ENCODE data around the gene ATG7. TPM values are rescaled to one million over a fixed set of nuclear protein-coding genes. Genes with fewer than 3 reads are reported as not detected.

The ATG7 gene
- total RNA-seq, 1 donor from 2014 or later, result 45.2 TPM

DNA sequence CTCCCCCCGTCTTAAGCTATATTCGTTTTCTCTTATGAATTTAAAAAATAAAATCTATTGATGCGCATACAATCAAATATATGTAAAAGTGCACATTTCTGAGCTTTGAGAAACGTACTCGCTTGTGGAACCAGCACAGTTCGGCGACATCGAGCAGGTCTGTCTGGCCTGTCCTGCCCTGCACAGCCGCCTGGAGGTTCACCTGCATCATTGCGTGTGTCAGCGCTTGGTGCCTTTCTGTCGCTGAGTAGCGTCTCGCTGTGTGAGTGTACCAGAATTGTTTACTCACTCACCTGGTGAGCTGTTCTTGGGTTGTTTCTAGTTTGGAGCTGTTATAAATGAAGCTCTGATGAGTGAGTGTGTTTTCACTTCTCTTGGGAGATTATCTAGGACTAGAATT is 267.5 kb downstream of the ATG7 start:
- H3K27ac Mint-ChIP-seq, result no peak overlapping the region
- H3K9me3 Mint-ChIP-seq, result no peaks in the 10 kb centered on the region
- H3K27me3 Mint-ChIP-seq (ENCODE audit: low read depth), result no peaks in the 10 kb centered on the region
- H3K36me3 Mint-ChIP-seq (ENCODE audit: low read depth), result no peaks in the 10 kb centered on the region
- DNase-seq (ENCODE audit: low spot score), result no peak
- intact Hi-C loops (cut with micrococcal nuclease), result no loop called here
- H3K4me1 Mint-ChIP-seq (ENCODE audit: low read depth), result no peaks in the 10 kb centered on the region
- no peak overlapping the region for H3K4me3 Mint-ChIP-seq (ENCODE audit: low read depth)

DNA sequence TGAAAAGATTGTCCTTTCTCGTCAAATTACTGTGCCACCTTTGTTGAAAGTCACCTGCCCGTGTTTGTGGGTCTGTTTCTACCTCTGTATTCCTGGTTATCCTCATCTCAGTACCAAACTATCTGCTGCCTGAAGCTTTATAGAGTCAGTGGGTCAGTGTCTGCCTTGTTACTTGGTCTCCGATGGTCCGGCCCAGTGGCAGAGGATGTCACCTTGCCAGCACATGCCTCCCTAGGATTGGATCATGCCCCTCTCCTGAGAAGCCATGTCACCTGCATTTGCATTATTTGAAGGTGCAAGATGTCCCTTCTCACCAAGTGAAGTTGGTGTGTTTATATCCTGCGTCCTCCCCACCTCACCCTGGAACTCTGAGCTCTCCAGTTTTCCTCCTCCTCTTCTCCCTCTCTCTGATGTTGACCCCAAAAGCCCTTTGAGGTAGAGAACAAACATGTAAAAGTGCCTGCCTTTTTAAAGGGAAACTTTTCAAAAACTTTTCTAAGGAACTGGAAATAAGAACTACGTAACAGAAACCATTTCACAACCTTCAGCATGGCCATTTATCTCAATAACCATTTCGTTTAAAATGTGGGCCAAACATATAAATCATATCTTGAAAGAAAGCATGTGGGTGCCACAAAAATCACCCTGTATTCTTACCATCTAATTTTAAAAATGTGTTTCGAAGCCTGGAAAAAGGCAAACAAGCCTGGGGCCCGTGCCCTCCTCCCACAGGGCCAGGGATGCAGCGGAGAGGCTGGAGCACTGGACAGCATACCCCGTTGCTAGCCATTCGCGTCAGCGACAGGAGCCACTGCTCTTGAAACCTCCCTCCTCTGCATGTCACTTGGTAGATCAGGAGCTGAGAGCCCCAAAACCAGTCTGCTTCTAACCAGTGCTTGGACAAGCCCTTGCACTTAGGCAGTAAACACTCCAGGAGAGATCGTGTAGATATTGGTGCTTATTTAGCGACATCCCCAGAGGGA is 269.4 kb downstream of the ATG7 start:
- no peaks in the 10 kb centered on the region for H3K4me1 Mint-ChIP-seq (ENCODE audit: low read depth)
- H3K4me3 Mint-ChIP-seq (ENCODE audit: low read depth), result no peak overlapping the region
- H3K36me3 Mint-ChIP-seq (ENCODE audit: low read depth), result no peaks in the 10 kb centered on the region
- H3K27ac Mint-ChIP-seq, result no peak overlapping the region
- intact Hi-C loops (cut with micrococcal nuclease), result no loop called here
- no peak for DNase-seq (ENCODE audit: low spot score)
- H3K9me3 Mint-ChIP-seq, result no peaks in the 10 kb centered on the region
- H3K27me3 Mint-ChIP-seq (ENCODE audit: low read depth), result no peaks in the 10 kb centered on the region

DNA sequence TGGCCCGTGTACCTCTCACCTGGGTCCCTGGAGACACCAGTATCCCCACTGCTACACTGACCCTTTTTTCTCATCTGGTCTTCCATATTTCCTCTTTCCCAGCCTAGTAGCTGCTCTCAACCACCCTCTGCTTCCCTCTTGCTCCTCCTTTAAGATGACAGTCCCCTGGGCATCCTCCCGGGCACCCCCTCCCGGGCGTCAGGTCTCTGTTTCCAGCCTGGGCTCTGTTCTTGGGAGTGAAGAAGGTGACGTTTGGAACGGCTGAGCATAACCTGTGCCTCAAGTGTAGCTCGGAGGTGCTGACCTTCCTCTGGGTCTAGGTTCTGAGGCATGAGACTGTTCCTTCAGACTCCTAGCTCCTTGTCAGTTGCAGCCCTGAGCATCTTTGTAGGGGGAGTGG is 270.4 kb downstream of the ATG7 start:
- no peak for DNase-seq (ENCODE audit: low spot score)
- Mint-ChIP-seq H3K27ac (no peak overlapping the region), H3K4me1 (ENCODE audit: low read depth) (no peaks in the 10 kb centered on the region), H3K4me3 (ENCODE audit: low read depth) (no peak overlapping the region), H3K27me3 (ENCODE audit: low read depth) (no peaks in the 10 kb centered on the region), H3K36me3 (ENCODE audit: low read depth) (peaks cover 9% of the 10 kb centered on the region), H3K9me3 (peaks cover 4% of the 10 kb centered on the region)
- intact Hi-C loops (cut with micrococcal nuclease), result no loop called here

DNA sequence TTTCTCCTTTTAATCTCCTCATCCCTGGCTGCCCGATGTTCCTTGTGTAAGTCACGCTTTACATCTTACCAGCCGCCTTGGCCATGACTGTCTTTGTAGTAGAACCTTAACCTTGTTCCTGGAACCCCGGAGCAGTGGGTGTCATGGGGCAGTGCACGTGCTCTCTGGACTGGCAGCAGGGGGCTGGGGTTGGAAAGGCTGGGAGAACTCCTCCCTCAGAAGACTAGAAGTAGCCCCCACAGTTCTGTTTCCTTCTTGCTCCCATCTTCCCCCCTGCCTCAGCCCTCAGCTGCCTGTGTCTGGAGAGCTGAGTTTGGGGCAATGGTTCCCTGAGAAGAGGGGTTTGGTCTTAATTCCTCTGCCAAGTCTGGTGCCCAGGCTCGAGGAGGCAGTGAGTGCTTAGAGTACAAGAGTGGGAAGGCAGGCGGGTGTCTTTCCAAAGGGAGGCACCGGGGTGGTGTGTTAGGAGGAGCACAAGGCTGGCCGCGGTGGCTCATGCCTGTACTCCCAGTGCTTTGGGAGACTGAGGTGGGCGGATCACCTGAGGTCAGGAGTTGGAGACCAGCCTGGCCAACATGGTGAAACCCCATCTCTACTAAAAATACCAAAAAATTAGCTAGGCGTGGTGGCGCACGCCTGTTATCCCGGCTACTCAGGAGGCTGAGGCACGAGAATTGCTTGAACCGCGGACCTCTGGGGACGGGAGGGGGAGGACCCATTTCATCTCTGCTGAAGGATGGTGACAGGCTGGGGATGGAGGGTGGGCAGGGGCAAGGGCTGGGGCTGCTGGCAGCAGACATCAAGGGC is 271.1 kb downstream of the ATG7 start:
- Mint-ChIP-seq H3K27ac (no peak overlapping the region), H3K36me3 (ENCODE audit: low read depth) (peaks cover 12% of the 10 kb centered on the region), H3K4me1 (ENCODE audit: low read depth) (no peaks in the 10 kb centered on the region), H3K9me3 (peaks cover 7% of the 10 kb centered on the region), H3K27me3 (ENCODE audit: low read depth) (no peaks in the 10 kb centered on the region), H3K4me3 (ENCODE audit: low read depth) (no peak overlapping the region)
- intact Hi-C loops (cut with micrococcal nuclease), result no loop called here
- DNase-seq (ENCODE audit: low spot score), result no peak

DNA sequence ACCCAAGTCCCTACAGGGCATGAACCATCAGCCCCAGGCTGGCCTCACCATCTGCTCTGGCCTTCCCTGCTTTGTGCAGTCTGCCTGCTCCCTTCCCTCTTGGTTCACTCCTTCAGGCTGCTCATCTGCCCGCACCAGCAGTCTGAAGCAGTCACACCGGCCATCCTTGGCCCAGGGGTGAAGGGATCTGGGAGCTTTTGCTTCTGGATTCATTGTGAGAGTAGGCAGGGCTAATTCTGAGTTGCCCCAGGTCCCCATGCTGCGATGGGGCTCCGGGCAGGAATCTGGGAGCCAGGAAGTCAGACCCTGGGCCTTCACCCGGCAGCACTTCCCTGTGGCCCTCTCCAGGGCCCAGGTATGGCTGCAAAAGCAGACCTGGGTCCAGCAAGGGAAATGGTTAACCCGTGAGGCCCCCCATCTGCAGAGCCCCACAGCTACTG is 271.8 kb downstream of the ATG7 start:
- no peak for DNase-seq (ENCODE audit: low spot score)
- H3K4me1 Mint-ChIP-seq (ENCODE audit: low read depth), result no peaks in the 10 kb centered on the region
- no peak overlapping the region for H3K4me3 Mint-ChIP-seq (ENCODE audit: low read depth)
- intact Hi-C loops (cut with micrococcal nuclease), result no loop called here
- peaks cover 15% of the 10 kb centered on the region for H3K36me3 Mint-ChIP-seq (ENCODE audit: low read depth)
- peaks cover 7% of the 10 kb centered on the region for H3K9me3 Mint-ChIP-seq
- H3K27ac Mint-ChIP-seq, result no peak overlapping the region
- no peaks in the 10 kb centered on the region for H3K27me3 Mint-ChIP-seq (ENCODE audit: low read depth)

DNA sequence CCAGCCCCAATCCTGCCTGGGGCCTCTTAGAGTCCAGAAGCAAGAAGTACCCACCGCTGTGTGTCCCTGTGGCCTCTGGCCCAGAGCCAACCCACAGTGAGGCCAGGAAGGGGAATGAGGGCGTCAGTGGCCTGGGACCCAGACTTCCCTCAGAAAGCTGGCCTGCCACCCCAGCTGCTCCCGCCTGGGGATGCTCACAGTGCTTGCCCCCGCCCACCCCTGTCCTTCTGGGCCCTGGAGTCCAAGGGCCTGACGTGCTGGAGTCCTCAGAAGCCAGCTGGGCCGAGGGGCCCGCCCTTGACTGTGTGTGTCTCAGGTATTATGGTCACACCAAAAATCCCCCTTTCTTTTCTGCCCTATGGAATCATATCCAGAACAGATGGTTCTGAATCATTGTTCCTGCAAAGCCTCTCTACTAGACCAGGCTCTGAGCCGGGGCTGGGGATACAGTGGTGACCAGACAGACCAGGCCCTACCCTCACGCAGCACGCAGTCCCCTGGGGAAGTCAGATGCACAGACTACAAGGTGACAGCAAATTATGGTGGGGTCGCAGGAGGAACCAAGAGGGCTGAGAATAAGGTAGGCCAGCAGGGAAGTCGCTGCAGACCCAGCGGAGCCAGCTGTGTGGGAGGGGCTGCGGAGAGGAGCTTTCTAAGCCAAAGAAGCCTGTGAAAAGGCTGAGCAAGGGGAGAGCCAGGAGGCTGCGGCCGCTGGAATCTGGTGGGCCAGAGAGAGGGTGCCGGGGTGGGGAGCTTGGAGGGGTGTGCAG is 272.4 kb downstream of the ATG7 start:
- Mint-ChIP-seq H3K27me3 (ENCODE audit: low read depth) (no peaks in the 10 kb centered on the region), H3K4me1 (ENCODE audit: low read depth) (no peaks in the 10 kb centered on the region), H3K9me3 (peaks cover 7% of the 10 kb centered on the region), H3K27ac (no peak overlapping the region), H3K4me3 (ENCODE audit: low read depth) (no peak overlapping the region), H3K36me3 (ENCODE audit: low read depth) (peaks cover 15% of the 10 kb centered on the region)
- intact Hi-C loops (cut with micrococcal nuclease), result no loop called here
- DNase-seq (ENCODE audit: low spot score), result no peak

DNA sequence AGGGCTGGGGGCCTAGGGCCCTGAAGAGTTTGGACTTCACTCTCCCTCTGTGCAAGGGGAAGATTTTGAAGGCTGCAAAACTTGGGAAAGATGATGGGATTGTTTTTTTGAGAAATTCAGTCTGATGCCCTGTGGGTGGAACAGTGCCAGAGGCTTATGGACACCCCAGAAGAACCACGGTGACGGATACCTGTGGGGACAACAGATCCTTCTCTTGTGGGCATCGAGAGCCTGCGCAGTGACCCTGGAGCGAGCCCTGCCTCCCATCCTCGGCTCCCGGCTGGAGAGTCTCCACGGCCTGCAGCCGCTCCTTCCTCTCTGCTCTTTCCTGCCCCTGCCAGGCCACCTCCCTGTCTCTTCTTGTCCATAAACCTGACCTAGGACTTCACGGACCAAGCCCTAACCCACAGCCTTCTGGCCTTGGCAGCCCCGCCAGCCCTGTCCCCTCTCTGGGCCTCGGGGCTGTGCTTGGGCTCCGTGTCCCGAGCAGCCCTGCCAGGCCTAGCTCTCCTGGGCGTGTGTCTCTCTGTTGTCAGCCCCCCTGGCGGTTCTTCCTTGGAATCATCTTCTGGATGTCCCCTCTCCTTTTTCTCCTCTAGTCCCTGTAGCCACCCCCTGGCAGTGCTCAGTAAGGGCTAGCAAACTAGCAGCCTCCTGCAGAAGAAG is 273.1 kb downstream of the ATG7 start:
- H3K4me3 Mint-ChIP-seq (ENCODE audit: low read depth), result no peak overlapping the region

DNA sequence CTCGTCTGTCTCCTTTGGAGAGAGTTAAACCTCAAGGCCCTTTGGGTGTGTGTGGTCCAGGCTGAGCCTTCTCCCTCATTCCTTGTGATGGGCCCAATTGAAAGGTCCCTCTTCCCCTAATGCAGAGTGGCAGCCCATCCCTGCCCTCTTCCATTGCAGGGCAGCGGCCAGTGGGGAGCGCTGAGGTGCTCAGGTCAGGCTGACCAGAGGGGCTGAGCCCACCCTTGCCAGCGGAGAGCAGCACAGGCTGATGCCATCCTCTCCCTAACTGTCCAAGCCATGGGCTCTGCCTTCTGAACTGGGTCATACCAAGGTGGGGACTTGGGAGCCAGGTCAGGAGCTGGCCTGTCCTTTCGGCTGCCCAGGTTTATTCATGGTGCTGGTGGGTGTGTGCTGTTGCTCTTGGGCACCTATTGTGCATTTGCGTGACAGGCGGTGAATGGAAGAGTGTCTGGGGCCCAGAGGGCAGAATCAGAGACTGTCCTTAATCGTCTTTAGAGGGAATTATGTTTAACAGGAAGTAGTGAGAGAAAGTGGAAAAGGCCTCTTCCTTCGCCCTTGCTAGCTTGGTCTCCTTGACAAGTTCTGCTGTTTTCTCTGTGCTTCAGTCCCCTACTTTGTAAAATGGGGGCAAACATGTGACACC is 274.6 kb downstream of the ATG7 start:
- DNase-seq (ENCODE audit: low spot score), result no peak
- Mint-ChIP-seq H3K9me3 (peaks cover 7% of the 10 kb centered on the region), H3K36me3 (ENCODE audit: low read depth) (peaks cover 22% of the 10 kb centered on the region), H3K4me1 (ENCODE audit: low read depth) (no peaks in the 10 kb centered on the region), H3K4me3 (ENCODE audit: low read depth) (no peak overlapping the region), H3K27ac (no peak overlapping the region), H3K27me3 (ENCODE audit: low read depth) (no peaks in the 10 kb centered on the region)
- intact Hi-C loops (cut with micrococcal nuclease), result no loop called here

More for the DNA sequence above, 273.1 kb downstream of the ATG7 start:
- peaks cover 15% of the 10 kb centered on the region for H3K36me3 Mint-ChIP-seq (ENCODE audit: low read depth)
- DNase-seq (ENCODE audit: low spot score), result no peak
- no peak overlapping the region for H3K27ac Mint-ChIP-seq
- H3K27me3 Mint-ChIP-seq (ENCODE audit: low read depth), result no peaks in the 10 kb centered on the region
- intact Hi-C loops (cut with micrococcal nuclease), result no loop called here
- H3K4me1 Mint-ChIP-seq (ENCODE audit: low read depth), result no peaks in the 10 kb centered on the region
- peaks cover 7% of the 10 kb centered on the region for H3K9me3 Mint-ChIP-seq

DNA sequence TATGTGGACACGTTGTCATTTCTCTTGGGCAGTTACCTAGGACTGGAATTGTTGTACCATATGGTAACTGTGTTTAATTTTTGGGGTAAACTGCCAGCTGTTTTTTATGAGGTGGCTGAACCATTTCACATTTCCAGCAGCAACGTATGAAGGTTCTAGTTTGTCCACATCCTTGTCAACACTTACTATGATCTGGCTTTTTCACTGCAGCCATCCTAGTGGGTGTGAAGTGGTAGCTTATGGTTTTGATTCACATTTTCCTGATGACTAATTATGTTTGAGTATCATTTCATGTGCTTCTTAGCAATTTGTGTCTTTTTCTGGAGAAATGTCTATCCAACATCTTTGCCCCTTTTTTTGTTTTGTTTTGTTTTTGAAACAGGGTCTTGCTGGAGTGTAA is 275.3 kb downstream of the ATG7 start:
- no peak overlapping the region for H3K27ac Mint-ChIP-seq
- no peaks in the 10 kb centered on the region for H3K27me3 Mint-ChIP-seq (ENCODE audit: low read depth)
- H3K36me3 Mint-ChIP-seq (ENCODE audit: low read depth), result peaks cover 22% of the 10 kb centered on the region
- intact Hi-C loops (cut with micrococcal nuclease), result no loop called here
- H3K4me1 Mint-ChIP-seq (ENCODE audit: low read depth), result no peaks in the 10 kb centered on the region
- H3K9me3 Mint-ChIP-seq, result peaks cover 7% of the 10 kb centered on the region
- no peak for DNase-seq (ENCODE audit: low spot score)
- no peak overlapping the region for H3K4me3 Mint-ChIP-seq (ENCODE audit: low read depth)

DNA sequence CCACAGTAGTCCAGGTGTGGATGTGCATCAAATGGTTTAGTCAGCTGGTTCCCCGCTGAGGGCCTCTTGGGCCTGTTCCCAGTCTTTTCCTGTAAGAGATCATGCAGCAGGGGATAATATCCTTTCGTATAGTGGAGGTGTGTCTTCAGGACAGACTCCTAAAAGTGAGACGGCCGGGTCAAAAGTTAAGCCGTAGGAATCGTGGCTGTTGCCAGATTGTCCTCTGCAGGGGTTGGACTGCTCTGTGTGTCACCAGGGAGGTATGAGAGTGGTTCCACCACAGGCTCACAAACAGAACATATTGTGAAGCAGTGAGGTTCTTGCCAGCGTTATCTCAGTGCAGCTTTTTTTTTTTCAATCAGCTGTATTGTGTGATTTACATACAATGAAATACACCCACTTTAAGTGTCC is 276.5 kb downstream of the ATG7 start:
- no peak overlapping the region for H3K4me3 Mint-ChIP-seq (ENCODE audit: low read depth)
- DNase-seq (ENCODE audit: low spot score), result no peak
- H3K27me3 Mint-ChIP-seq (ENCODE audit: low read depth), result no peaks in the 10 kb centered on the region
- H3K9me3 Mint-ChIP-seq, result peaks cover 7% of the 10 kb centered on the region
- intact Hi-C loops (cut with micrococcal nuclease), result no loop called here
- H3K36me3 Mint-ChIP-seq (ENCODE audit: low read depth), result peaks cover 28% of the 10 kb centered on the region
- no peak overlapping the region for H3K27ac Mint-ChIP-seq
- no peaks in the 10 kb centered on the region for H3K4me1 Mint-ChIP-seq (ENCODE audit: low read depth)

DNA sequence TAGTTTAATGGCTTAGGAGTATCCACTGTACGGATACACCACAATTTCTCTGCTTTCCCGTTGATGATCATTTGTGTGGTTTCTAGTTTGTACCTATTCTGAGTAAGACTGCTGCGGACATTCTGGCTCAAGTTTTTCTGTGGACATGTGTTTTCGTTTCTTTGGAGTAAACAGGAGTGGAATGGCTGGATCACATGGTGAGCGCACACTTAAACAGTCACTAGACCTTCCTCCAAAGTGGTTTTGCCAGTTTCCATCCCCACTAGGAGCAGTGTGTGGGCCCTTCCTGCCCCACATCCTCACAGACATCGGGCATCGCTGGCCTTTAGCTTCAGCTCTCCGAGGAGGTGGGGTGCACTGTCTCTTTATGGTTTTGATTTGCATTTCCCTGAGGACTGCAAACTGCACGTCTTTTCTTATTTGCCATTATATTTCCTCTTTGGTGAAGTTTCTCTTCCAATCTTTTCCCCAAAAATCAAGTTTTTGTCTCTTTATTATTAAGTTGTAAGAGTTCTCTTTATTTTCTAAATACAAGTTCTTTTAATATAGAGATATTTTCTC is 277.5 kb downstream of the ATG7 start:
- no peaks in the 10 kb centered on the region for H3K27me3 Mint-ChIP-seq (ENCODE audit: low read depth)
- intact Hi-C loops (cut with micrococcal nuclease), result no loop called here
- no peak overlapping the region for H3K4me3 Mint-ChIP-seq (ENCODE audit: low read depth)
- no peak for DNase-seq (ENCODE audit: low spot score)
- peaks cover 28% of the 10 kb centered on the region for H3K36me3 Mint-ChIP-seq (ENCODE audit: low read depth)
- H3K9me3 Mint-ChIP-seq, result peaks cover 7% of the 10 kb centered on the region
- no peaks in the 10 kb centered on the region for H3K4me1 Mint-ChIP-seq (ENCODE audit: low read depth)
- no peak overlapping the region for H3K27ac Mint-ChIP-seq

All from activated T-helper 2 cell treated with anti-CD3 and anti-CD28 coated beads, Interferon-gamma antibody, Interleukin-2, Interleukin-4, amounts not matched to agents 10 μg/mL and 5 μg/mL and 100 μg/mL, durations not matched to agents 14 hours and 24 hours and 36 hours (primary cell).